SKM-1 (cell line): ENCODE results near the gene SEC31B.

Experiments used
- DNase-seq: peaks from one replicate; lab custom pipeline; 2025; ENCODE audit not compliant: unreplicated experiment; lab: John Stamatoyannopoulos, UW

Gene SEC31B

DNA sequence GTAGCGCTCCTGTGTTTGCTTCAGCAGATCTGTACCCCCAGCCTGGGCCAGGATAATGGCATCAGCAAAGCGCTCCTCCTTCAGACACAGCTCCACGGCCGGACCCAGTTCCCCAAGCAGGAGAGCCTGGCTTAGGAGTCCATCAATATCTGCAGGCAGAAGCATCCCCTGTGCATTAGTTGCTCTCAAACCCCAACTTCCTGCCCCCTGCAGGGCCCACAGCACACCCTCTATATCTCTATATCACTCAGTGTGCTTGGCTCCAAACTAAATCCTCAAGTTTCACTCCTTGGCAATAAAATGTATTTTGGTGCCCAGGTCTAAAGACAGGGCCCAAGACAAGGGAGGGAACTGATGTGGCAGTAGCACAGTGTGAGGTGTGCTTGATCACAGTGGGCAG, 21.6 kb downstream of the SEC31B start:
- no peak for DNase-seq

DNA sequence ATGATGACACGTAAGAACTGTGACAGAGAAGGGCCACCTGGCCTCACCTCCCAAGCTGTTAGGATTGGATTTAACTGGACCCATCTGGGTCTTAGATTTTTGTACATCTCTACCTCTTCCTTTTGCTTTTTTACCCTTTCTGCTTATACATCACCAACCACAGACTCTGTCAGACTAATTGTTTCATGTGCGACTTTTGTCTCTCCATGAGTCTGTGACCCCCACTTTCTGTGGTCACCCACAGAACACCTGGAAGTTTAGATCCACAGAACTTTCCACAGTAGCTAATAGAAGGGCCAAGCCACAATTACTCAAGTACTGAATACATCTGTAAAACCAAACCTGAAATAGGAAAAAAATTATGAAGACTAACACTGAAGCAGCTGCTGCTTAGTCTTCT, 23.1 kb downstream of the SEC31B start:
- no peak for DNase-seq

DNA sequence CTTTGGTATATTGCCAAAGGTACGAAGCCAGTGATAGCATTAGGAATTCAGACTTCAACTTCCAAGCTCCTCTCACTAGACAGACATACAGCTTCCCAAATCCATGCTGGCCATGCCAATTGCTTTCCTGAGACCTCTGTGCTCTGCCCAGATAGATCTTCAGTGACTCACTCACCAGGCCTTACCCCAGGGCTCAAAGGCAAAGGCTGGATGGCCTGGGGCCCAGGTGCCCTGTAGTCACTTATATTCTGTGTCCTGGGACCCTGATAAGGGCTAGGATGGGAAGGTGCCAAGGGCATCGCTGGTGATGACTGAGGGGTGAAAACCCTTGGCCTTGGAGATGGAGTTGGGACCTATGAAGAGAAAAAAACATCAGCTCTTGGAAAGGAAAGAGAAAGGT, 29.1 kb downstream of the SEC31B start:
- DNase-seq: no peak

- DNase-seq: no peak
Measured at GRCh38 chr10:100489396-100489795, 30.3 kb downstream of the SEC31B start.

DNA sequence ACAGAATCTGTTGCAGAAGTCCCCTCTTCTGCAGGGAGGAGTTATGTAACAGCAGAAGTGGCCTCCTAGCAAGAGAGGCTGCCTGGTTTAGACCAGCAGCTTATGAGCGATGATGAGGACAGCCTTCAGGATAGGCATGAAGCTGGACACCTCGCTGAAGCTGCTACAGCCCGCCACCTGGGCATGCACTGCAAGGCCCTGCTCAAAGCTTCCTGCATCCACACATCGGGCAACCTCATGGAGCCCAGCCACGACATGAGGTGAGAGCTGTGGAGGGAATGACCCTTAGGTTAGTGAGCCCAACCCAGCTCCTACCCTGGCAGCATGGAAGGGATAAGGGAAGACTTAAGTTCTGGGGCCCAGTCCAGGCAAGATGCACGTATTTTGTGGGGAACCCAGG, 32.1 kb downstream of the SEC31B start:
- DNase-seq: no peak

DNA sequence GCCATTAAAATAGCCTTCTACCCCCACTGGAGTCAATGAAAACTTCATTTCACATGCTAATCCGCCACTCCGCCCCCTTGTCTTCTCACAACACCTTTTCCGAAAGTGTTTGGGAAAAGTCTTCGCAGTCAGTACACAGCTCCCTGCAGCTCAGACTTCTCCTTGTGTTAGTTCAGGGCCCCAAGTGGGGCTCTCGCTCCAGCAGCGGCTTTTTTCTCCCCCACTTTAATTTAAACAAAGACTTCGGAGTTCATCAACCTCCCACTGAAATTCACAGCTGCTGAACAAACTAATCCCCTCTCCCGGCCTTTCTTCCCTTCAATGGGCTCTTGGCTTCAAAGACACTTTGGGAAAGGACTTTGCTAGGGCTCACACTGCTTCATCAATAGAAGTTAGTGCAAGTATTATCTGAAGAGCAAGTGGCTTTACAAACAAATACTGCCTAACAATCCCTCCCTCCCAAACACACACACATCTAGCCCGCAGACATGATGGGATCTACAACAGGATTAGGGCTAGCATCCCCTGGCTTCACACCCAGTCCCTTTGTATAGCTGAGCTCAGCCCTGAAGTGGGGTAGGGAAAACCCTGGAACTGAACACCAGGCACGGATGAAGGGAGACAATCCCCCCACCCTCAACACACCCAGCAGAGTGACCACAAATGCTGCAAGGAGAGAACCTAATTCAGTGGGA, 33.7 kb downstream of the SEC31B start:
- no peak for DNase-seq

DNA sequence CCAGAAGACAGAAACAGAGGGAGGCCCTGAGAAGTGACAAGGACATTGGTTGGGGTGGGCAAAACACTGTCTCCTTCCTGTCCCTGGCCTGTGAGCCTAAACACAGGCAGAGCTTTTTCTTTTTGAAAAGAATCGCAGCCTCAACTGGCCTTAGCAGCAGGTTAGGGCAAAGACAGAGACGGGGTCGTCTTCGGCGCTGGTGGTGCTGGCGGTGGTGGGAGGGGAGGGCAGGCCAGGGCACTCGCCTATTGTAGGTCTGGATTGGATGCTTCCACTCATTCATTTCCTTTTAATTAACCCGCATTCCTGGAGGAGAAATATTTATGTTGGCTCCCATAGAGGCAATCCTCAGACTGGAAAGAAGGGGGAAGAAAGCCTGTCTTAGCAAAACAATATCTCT, 34.3 kb downstream of the SEC31B start:
- DNase-seq: no peak

GRCh38 chr10:100483876-100484666, 35.6 kb downstream of the SEC31B start:
- no peak for DNase-seq

DNA sequence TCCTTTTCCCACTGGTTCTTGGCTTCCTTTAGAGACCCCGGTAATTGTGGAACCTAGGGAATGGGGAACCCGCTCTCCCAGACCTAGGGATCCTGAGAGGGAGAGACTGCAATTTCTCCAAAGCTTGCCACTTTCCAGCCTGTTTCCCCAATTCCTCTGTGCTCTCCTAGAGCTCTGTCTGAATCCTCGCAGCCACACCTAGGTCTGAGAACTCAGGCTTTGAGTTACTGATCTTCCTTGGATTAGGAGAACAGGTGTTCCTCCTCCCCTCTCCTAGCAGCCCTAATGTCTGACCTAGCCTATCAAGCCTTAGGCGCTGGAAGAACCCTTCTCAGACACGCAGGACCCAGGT, 36.9 kb downstream of the SEC31B start:
- no peak for DNase-seq

DNA sequence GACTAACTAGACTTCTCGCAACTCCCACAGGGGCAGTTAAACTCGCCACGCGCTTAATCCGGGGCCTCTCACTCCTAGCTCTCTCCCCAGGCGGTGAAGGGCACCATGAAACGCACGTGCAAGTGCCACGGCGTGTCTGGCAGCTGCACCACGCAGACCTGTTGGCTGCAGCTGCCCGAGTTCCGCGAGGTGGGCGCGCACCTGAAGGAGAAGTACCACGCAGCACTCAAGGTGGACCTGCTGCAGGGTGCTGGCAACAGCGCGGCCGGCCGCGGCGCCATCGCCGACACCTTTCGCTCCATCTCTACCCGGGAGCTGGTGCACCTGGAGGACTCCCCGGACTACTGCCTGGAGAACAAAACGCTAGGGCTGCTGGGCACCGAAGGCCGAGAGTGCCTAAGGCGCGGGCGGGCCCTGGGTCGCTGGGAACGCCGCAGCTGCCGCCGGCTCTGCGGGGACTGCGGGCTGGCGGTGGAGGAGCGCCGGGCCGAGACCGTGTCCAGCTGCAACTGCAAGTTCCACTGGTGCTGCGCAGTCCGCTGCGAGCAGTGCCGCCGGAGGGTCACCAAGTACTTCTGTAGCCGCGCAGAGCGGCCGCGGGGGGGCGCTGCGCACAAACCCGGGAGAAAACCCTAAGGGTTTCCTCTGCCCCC, 37.4 kb downstream of the SEC31B start:
- peak; percentile 37 for DNase-seq

DNA sequence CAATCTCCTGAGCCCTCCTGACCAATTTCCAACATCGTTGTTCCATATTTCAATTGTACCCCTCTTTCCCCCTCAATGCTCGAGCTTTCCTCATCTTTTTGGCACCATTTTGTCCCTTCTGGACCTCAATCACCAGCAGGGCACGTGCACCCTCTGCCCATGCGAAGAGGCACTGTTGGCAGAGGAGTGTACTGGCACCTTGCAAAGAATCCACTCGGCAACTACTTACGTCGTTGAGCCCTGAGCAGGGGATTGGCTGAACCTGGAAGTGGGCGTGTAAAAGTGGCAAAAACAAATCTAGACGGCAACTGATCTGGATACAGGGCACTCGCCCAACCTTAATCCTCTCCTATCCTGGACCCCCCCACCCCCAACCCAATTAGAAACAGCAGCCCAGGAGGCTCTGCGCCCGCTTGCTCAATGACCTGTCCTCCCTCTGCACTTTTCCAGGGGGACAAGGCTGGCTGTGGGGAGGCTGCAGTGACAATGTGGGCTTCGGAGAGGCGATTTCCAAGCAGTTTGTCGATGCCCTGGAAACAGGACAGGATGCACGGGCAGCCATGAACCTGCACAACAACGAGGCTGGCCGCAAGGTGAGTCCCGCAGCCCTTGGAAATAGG, 38.1 kb downstream of the SEC31B start:
- peak; percentile 69 for DNase-seq

GRCh38 chr10:100480002-100480401, 39.7 kb downstream of the SEC31B start:
- DNase-seq: no peak

DNA sequence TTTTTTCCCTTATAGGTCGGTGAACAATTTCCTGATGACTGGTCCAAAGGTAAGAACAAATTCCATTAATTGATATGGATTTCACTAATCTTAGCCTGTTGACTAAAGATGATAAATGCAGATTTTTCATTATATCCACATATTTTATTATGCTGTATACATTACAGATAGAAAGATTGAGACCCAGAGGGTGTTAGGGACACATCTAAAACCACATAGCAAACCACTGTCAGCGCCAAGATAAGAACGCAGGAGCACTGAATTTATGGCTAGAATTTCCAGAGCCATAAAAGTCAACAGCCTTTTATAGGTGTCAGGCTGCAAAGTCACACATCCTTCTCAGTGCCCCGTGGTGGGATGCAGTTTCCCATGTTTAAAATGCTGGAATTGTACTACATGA, 40.6 kb downstream of the SEC31B start:
- DNase-seq: no peak

DNA sequence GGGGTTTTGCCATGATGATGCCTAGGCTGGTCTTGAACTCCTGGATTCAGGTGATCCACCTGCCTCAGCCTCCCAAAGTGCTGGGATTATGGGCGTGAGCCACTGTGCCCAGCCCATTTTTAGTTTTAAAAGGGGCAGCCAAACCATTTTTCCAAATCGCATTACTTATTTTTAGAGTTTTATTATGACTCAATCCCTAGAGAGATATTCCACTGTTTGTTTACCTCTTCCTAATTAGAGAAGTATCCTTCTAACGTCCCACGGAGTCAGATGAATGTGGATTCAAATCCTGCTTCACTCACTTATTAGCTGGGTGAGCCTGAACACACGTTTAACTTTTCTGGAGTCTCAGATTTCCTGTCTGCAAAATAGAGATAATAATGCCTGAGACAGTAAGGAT, 41.7 kb downstream of the SEC31B start:
- DNase-seq: no peak

GRCh38 chr10:100470367-100470766, 49.3 kb downstream of the SEC31B start:
- no peak for DNase-seq

- DNase-seq: no peak
Measured at GRCh38 chr10:100469756-100470155, 49.9 kb downstream of the SEC31B start.

DNA sequence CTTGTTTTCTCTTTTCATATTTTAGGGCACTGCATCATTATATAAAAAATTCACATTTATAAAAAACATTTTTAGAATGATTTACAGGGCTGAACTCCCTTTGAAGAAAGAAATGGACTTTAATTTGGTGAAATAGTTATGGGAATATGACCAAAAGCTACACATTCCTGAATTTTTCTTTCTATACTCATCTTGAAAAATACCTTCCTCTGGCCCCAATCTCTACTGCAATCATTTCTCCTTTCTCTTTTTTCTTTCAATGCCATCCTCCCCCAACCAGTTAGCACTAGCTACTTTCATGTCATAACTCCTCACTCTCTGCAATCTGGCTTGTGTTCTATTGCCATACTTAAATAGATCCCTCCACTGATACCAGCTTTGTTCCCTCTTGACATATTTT, 50.7 kb downstream of the SEC31B start:
- no peak for DNase-seq

- no peak for DNase-seq
Measured at GRCh38 chr10:100468322-100468721, 51.3 kb downstream of the SEC31B start.

- DNase-seq: no peak
Measured at GRCh38 chr10:100462709-100463108, 57.0 kb downstream of the SEC31B start, which contains the start of gene WNT8B. TSS of gene WNT8B (plus strand) at chr10:100463009. CDS start at chr10:100463169, 160 bp downstream.

DNA sequence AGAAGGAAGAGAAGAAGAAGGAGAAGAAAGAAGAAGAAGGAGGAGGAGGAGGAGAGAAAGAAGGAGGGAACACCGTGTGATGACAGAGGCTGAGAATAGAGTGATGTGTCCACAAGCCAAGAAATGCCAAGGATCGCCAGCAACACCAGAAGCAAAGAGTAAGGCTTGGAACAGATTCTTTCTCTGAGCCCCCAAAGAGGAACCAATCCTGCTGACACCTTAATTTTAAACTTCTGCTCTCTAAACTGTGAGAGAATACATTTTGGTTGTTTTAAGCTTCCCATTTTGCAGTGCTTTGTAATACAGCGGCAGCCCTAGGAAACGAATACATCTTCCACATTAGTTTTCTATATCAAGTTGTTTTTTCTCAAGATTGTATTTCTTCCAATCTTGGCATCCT, 70.7 kb downstream of the SEC31B start:
- DNase-seq: no peak

DNA sequence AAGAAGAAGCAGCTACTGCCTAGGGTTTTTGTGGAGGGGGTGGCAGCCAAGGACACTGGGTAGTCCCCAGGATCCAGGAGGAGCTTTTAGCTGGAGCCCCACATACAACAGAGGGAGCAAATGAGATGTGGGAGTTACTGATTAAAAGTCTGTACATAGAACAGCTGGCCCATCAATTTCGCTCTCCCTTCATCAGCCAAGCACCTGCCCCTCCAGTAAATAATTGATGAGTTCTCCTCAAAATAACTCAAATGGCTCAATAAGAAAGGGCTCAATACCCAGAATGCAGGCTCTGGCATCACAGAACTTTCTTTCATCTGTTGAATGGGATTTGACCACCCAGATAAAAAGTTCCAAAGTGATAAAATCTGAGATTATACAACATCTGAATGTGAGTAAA, 72.0 kb downstream of the SEC31B start:
- no peak for DNase-seq
